GM18511 (cell line): ENCODE measurements around the gene TLCD4.
"Not testable (repeated sequence)": the region's sequence is repeated elsewhere in the genome, so short reads cannot be mapped to it uniquely, and the experiment has no call there.

Source experiments
- ATAC-seq: cut with Tn5 transposase; IDR thresholded peaks from one replicate; pipeline ENCODE4 v1.9.1; 2021; ENCODE audit warnings: mild to moderate bottlenecking, moderate library complexity; ENCODE audit not compliant: unreplicated experiment

The TLCD4 gene

GRCh38 chr1:95117207-95118066 is at the start of gene TLCD4:
TLCD4 (plus strand) TSS chr1:95117355; CDS start chr1:95143902, 26,547 bp downstream.
- ATAC-seq: peak; percentile 66

GRCh38 chr1:95067568-95067967 is 49.6 kb upstream of the TLCD4 start:
- ATAC-seq: no peak

- ATAC-seq: no peak
These were observed 48.0 kb upstream of the TLCD4 start for GRCh38 chr1:95068956-95069709.

GRCh38 chr1:95069710-95070093 is 47.5 kb upstream of the TLCD4 start:
- ATAC-seq: no peak

GRCh38 chr1:95071539-95071938 is 45.6 kb upstream of the TLCD4 start:
- no peak for ATAC-seq

GRCh38 chr1:95072117-95072516 is 45.0 kb upstream of the TLCD4 start:
- no peak for ATAC-seq

- ATAC-seq: peak; percentile 96
These were observed 44.4 kb upstream of the TLCD4 start, which contains the start of gene ALG14 for GRCh38 chr1:95072532-95073419. ALG14 (minus strand) TSS chr1:95072951; CDS start chr1:95072898, 53 bp downstream.

GRCh38 chr1:95073446-95073845 is 43.7 kb upstream of the TLCD4 start:
- no peak for ATAC-seq

- no peak for ATAC-seq
These were observed 41.1 kb upstream of the TLCD4 start for GRCh38 chr1:95076034-95076433.

GRCh38 chr1:95080446-95080845 is 36.7 kb upstream of the TLCD4 start:
- no peak for ATAC-seq

- no peak for ATAC-seq
These were observed 36.3 kb upstream of the TLCD4 start for GRCh38 chr1:95080879-95081278.

GRCh38 chr1:95084317-95085176 is 32.6 kb upstream of the TLCD4 start:
- ATAC-seq: peak; percentile 79

- no peak for ATAC-seq
These were observed 31.8 kb upstream of the TLCD4 start for GRCh38 chr1:95085376-95085775.

- ATAC-seq: peak; percentile 73
These were observed 30.1 kb upstream of the TLCD4 start for GRCh38 chr1:95086949-95087533.

- no peak for ATAC-seq
These were observed 28.9 kb upstream of the TLCD4 start for GRCh38 chr1:95088303-95088702.

GRCh38 chr1:95089650-95090287 is 27.4 kb upstream of the TLCD4 start:
- no peak for ATAC-seq

- not testable (repeated sequence) for ATAC-seq
These were observed 25.9 kb upstream of the TLCD4 start for GRCh38 chr1:95091290-95091689.

GRCh38 chr1:95092891-95093290 is 24.3 kb upstream of the TLCD4 start:
- not testable (repeated sequence) for ATAC-seq

- no peak for ATAC-seq
These were observed 23.9 kb upstream of the TLCD4 start for GRCh38 chr1:95093296-95093695.
